Measurements from ENCODE around the gene CRYGN. TPM values are rescaled to one million over a fixed set of nuclear protein-coding genes. Genes with fewer than 3 reads are reported as not detected.

The CRYGN gene
- total RNA-seq, 2 experiments from 2014 or later: not detected

GRCh38 chr7:151392002-151392401 lies 47.9 kb downstream of the CRYGN start:
- no peak for ATAC-seq
- CTCF ChIA-PET: no interaction called here
- Mint-ChIP-seq H3K9me3 (ENCODE audit: low read depth) (no peaks in the 10 kb centered on the region), H3K27ac (no peak overlapping the region), H3K27me3 (no peaks in the 10 kb centered on the region), H3K36me3 (no peaks in the 10 kb centered on the region), H3K4me1 (no peaks in the 10 kb centered on the region), H3K4me3 (no peak overlapping the region)
- DNase-seq: no peak

GRCh38 chr7:151391358-151391730 lies 48.6 kb downstream of the CRYGN start:
- no peak for DNase-seq
- H3K9me3 Mint-ChIP-seq (ENCODE audit: low read depth): no peaks in the 10 kb centered on the region
- no peak for ATAC-seq
- no peak overlapping the region for H3K27ac Mint-ChIP-seq
- no peaks in the 10 kb centered on the region for H3K36me3 Mint-ChIP-seq
- H3K4me3 Mint-ChIP-seq: no peak overlapping the region
- H3K27me3 Mint-ChIP-seq: no peaks in the 10 kb centered on the region
- no peaks in the 10 kb centered on the region for H3K4me1 Mint-ChIP-seq
- CTCF ChIA-PET: interaction anchor here (1.4 kb wide), 1 partner anchor 49 kb away, joined by 3 read pairs; the partner anchor contains the start of gene CRYGN

GRCh38 chr7:151390598-151391357 lies 49.2 kb downstream of the CRYGN start:
- Mint-ChIP-seq H3K4me1 (no peaks in the 10 kb centered on the region), H3K4me3 (no peak overlapping the region), H3K27ac (no peak overlapping the region), H3K36me3 (no peaks in the 10 kb centered on the region), H3K9me3 (ENCODE audit: low read depth) (no peaks in the 10 kb centered on the region), H3K27me3 (no peaks in the 10 kb centered on the region)
- no peak for ATAC-seq
- CTCF ChIA-PET: interaction anchor here (1.4 kb wide), 1 partner anchor 49 kb away, joined by 3 read pairs; the partner anchor contains the start of gene CRYGN
- no peak for DNase-seq

DNA sequence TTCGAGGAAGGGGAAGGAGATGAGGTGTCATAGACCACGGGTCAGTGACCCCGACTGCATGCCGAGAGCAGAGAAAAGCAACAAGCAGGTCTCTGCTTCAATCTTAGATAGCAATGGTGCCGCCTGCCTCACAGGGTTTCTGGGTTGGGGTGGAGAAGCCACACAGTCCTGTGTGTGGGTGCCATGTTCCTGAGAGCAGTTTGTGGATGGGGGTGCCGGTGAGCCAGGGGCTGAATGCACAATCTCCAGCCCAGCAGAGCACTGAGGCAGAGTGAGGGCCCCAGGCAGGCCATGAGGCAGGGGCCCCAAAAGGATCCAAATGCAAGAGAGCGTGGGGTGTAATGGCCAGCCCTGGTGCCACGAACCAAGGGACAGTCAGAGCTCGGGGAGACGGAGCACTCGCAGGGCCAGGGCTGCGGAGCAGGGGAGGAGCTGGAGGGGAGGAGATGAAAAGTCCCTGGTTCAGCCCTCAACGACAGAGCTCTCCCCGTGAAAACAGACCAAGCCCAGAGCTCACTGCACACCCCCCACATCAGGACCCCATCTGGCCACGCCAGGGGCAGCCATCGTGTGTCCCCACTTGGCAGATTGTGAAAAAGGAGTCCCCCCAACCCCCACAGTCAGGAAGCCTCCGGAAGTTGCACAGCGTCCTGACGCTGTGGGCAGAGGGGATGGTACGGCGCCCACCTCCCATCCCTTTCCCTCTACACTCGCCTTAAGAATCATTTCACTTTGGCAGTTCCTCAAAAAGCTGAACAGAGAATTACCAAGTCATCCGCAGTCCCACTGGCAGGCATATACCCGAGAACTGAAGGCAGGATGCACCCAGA lies 50.0 kb downstream of the CRYGN start:
- H3K9me3 Mint-ChIP-seq (ENCODE audit: low read depth): no peaks in the 10 kb centered on the region
- no peak for DNase-seq
- CTCF ChIA-PET: interaction anchor here (1.4 kb wide), 1 partner anchor 50 kb away, joined by 3 read pairs; the partner anchor contains the start of gene CRYGN
- no peak overlapping the region for H3K4me3 Mint-ChIP-seq
- no peaks in the 10 kb centered on the region for H3K36me3 Mint-ChIP-seq
- no peaks in the 10 kb centered on the region for H3K27me3 Mint-ChIP-seq
- no peaks in the 10 kb centered on the region for H3K4me1 Mint-ChIP-seq
- ATAC-seq: no peak
- no peak overlapping the region for H3K27ac Mint-ChIP-seq

- H3K4me1 Mint-ChIP-seq: no peaks in the 10 kb centered on the region
- peaks cover 5% of the 10 kb centered on the region for H3K27me3 Mint-ChIP-seq
- no peak for DNase-seq
- H3K4me3 Mint-ChIP-seq: no peak overlapping the region
- H3K27ac Mint-ChIP-seq: no peak overlapping the region
- no peak for ATAC-seq
- no peaks in the 10 kb centered on the region for H3K9me3 Mint-ChIP-seq (ENCODE audit: low read depth)
- H3K36me3 Mint-ChIP-seq: no peaks in the 10 kb centered on the region
- CTCF ChIA-PET: no interaction called here
Measured at GRCh38 chr7:151389096-151389767, 50.7 kb downstream of the CRYGN start.

GRCh38 chr7:151388430-151388829 lies 51.5 kb downstream of the CRYGN start:
- DNase-seq (no peak), ATAC-seq (no peak)
- Mint-ChIP-seq H3K27me3 (peaks cover 13% of the 10 kb centered on the region), H3K36me3 (no peaks in the 10 kb centered on the region), H3K27ac (no peak overlapping the region), H3K9me3 (ENCODE audit: low read depth) (no peaks in the 10 kb centered on the region), H3K4me1 (no peaks in the 10 kb centered on the region), H3K4me3 (no peak overlapping the region)
- CTCF ChIA-PET: no interaction called here

DNA sequence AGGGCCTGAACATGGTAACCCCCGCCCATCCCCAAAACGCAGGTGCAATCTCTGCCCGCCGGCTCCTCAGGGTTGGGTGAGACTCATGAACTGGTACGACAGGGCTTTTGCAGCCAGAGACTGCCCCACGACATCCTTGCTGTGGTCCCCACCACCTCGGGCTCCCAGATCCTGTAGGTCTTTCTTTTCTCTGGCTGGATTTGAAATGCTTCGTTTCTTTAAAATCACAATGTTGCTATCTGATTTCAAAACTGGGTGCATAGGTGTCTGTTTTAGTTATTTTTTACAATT lies 52.0 kb downstream of the CRYGN start:
- Mint-ChIP-seq H3K9me3 (ENCODE audit: low read depth) (no peaks in the 10 kb centered on the region), H3K36me3 (no peaks in the 10 kb centered on the region), H3K4me1 (no peaks in the 10 kb centered on the region), H3K27me3 (peaks cover 15% of the 10 kb centered on the region), H3K27ac (no peak overlapping the region), H3K4me3 (no peak overlapping the region)
- no peak for ATAC-seq
- CTCF ChIA-PET: no interaction called here
- no peak for DNase-seq

DNA sequence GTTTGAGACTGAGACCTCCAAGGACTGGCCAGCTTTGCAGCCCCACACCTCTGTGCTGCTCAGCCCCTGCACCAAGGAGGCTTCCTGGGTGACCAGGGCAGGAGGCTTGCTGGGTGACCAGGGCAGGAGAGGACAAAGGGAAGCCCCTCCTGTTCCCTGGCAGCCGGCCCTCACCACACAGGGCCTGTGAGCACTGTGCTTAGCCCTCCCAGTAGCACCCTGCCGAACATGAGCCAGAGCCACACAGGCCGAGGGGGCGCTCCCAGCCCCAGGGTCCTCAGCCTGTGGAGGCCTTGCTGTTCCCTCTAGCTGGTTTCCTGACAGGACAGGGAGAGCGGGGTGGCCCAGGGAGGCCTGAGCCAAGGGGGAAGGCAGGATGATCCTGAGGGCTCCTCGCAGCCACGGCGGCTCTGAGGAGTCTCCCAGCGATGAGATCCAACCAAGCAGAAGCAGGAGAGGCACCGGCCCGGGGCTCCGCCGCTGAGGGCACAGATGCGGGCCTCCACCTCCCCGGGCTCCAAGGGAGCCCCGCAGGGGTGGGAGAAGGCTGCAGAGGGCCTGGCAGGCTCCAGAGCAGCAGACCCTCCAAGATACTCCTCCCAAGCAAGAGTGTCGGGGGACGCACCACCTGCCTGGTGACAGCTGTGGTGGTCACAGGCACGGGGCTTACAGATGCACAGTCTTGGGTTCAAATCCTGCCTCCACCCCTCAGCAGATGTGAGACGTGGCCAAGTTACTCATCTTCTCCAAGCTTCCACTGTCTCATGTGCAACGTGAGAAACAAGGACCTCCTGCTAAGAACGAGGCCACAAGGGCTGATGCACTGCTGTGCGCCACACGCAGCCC lies 52.6 kb downstream of the CRYGN start:
- Mint-ChIP-seq H3K27me3 (peaks cover 19% of the 10 kb centered on the region), H3K4me1 (peaks cover 2% of the 10 kb centered on the region), H3K27ac (no peak overlapping the region), H3K36me3 (no peaks in the 10 kb centered on the region), H3K9me3 (ENCODE audit: low read depth) (no peaks in the 10 kb centered on the region), H3K4me3 (no peak overlapping the region)
- DNase-seq (no peak), ATAC-seq (no peak)
- CTCF ChIA-PET: no interaction called here

- peaks cover 6% of the 10 kb centered on the region for H3K4me1 Mint-ChIP-seq
- H3K4me3 Mint-ChIP-seq: no peak overlapping the region
- no peaks in the 10 kb centered on the region for H3K36me3 Mint-ChIP-seq
- CTCF ChIA-PET: no interaction called here
- ATAC-seq: no peak
- no peak overlapping the region for H3K27ac Mint-ChIP-seq
- no peaks in the 10 kb centered on the region for H3K9me3 Mint-ChIP-seq (ENCODE audit: low read depth)
- H3K27me3 Mint-ChIP-seq: peaks cover 23% of the 10 kb centered on the region
- no peak for DNase-seq
Measured at GRCh38 chr7:151386301-151387160, 53.4 kb downstream of the CRYGN start.

GRCh38 chr7:151385626-151386300 lies 54.2 kb downstream of the CRYGN start:
- Mint-ChIP-seq H3K9me3 (ENCODE audit: low read depth) (no peaks in the 10 kb centered on the region), H3K36me3 (no peaks in the 10 kb centered on the region), H3K4me1 (peaks cover 9% of the 10 kb centered on the region), H3K27me3 (peaks cover 26% of the 10 kb centered on the region), H3K27ac (no peak overlapping the region), H3K4me3 (no peak overlapping the region)
- DNase-seq (no peak), ATAC-seq (no peak)
- CTCF ChIA-PET: no interaction called here

GRCh38 chr7:151384776-151385625 lies 54.9 kb downstream of the CRYGN start:
- CTCF ChIA-PET: no interaction called here
- H3K27me3 Mint-ChIP-seq: peaks cover 27% of the 10 kb centered on the region
- DNase-seq: no peak
- no peak overlapping the region for H3K4me3 Mint-ChIP-seq
- no peaks in the 10 kb centered on the region for H3K9me3 Mint-ChIP-seq (ENCODE audit: low read depth)
- no peak overlapping the region for H3K27ac Mint-ChIP-seq
- H3K36me3 Mint-ChIP-seq: no peaks in the 10 kb centered on the region
- ATAC-seq: no peak
- peaks cover 9% of the 10 kb centered on the region for H3K4me1 Mint-ChIP-seq

Measured in activated CD8-positive, alpha-beta memory T cell treated with anti-CD3 and anti-CD28 coated beads, Interleukin-2, amount 10 ng/mL, durations not matched to agents 7 days and 5 days (primary cell).